Osteocyte (in vitro differentiated cells): ENCODE data around the gene DHX36. TPM values are rescaled to one million over a fixed set of nuclear protein-coding genes. Genes with fewer than 3 reads are reported as not detected.
A peak's percentile ranks its signal among the peaks of the same experiment; 100 is the strongest.

Experiments
- DNase-seq: peaks from one replicate; pipeline ENCODE4 v3.0.0; 2021; ENCODE audit warnings: mixed read lengths; ENCODE audit not compliant: unreplicated experiment; ENCODE audit errors: extremely low spot score
- H3K27ac Mint-ChIP-seq: one replicate; pipeline ENCODE4 v1.8.0; 2021; ENCODE audit warnings: mild to moderate bottlenecking, mixed read lengths; ENCODE audit not compliant: unreplicated experiment
- H3K27me3 Mint-ChIP-seq: one replicate; pipeline ENCODE4 v1.8.0; 2021; ENCODE audit warnings: mixed read lengths; ENCODE audit not compliant: unreplicated experiment
- H3K36me3 Mint-ChIP-seq: one replicate; pipeline ENCODE4 v1.8.0; 2021; ENCODE audit warnings: mixed read lengths; ENCODE audit not compliant: unreplicated experiment
- H3K4me1 Mint-ChIP-seq: one replicate; pipeline ENCODE4 v1.8.0; 2021; ENCODE audit warnings: mixed read lengths; ENCODE audit not compliant: unreplicated experiment
- H3K4me3 Mint-ChIP-seq: one replicate; pipeline ENCODE4 v1.8.0; 2021; ENCODE audit warnings: mild to moderate bottlenecking, moderate library complexity, mixed read lengths; ENCODE audit not compliant: unreplicated experiment
- H3K9me3 Mint-ChIP-seq: one replicate; pipeline ENCODE4 v1.8.0; 2021; ENCODE audit warnings: mixed read lengths; ENCODE audit not compliant: unreplicated experiment
- CTCF ChIP-seq: fragments of 200-600 bp; sonication (generic); IDR thresholded peaks from 2 replicates; pipeline ENCODE4 v1.5.0; 2021; ENCODE audit warnings: antibody characterized with exemption, mild to moderate bottlenecking, moderate library complexity
- total RNA-seq: library from RNA; stranded (reverse); gene quantifications from 2 replicates; pipeline ENCODE4 v1.2.1, GENCODE V29; 2021

DHX36 gene
- total RNA-seq, 1 donor from 2014 or later = 68.2 TPM

GRCh38 chr3:154229217-154229590, 95.1 kb downstream of the DHX36 start:
- DNase-seq = no peak
- H3K4me3 Mint-ChIP-seq = no peak overlapping the region
- no peaks in the 10 kb centered on the region for H3K27me3 Mint-ChIP-seq
- no peak for TF ChIP-seq CTCF
- H3K27ac Mint-ChIP-seq = no peak overlapping the region
- no peaks in the 10 kb centered on the region for H3K36me3 Mint-ChIP-seq
- peaks cover 30% of the 10 kb centered on the region for H3K4me1 Mint-ChIP-seq
- no peaks in the 10 kb centered on the region for H3K9me3 Mint-ChIP-seq

GRCh38 chr3:154228561-154229216, 95.6 kb downstream of the DHX36 start:
- no peak for TF ChIP-seq CTCF

GRCh38 chr3:154227531-154227930, 96.8 kb downstream of the DHX36 start:
- no peak for DNase-seq
- Mint-ChIP-seq H3K4me1 (peaks cover 30% of the 10 kb centered on the region), H3K27ac (peak overlapping the region; percentile 86), H3K9me3 (no peaks in the 10 kb centered on the region), H3K4me3 (no peak overlapping the region), H3K27me3 (no peaks in the 10 kb centered on the region), H3K36me3 (no peaks in the 10 kb centered on the region)
- no peak for TF ChIP-seq CTCF

More at GRCh38 chr3:154228561-154229216, 95.6 kb downstream of the DHX36 start:
- H3K4me3 Mint-ChIP-seq = no peak overlapping the region
- no peaks in the 10 kb centered on the region for H3K27me3 Mint-ChIP-seq
- no peak for DNase-seq
- H3K27ac Mint-ChIP-seq = no peak overlapping the region
- H3K36me3 Mint-ChIP-seq = no peaks in the 10 kb centered on the region
- H3K9me3 Mint-ChIP-seq = no peaks in the 10 kb centered on the region
- H3K4me1 Mint-ChIP-seq = peaks cover 30% of the 10 kb centered on the region

GRCh38 chr3:154225536-154225935, 98.8 kb downstream of the DHX36 start:
- TF ChIP-seq CTCF = no peak
- H3K4me1 Mint-ChIP-seq = peaks cover 30% of the 10 kb centered on the region
- H3K9me3 Mint-ChIP-seq = no peaks in the 10 kb centered on the region
- H3K4me3 Mint-ChIP-seq = no peak overlapping the region
- H3K36me3 Mint-ChIP-seq = no peaks in the 10 kb centered on the region
- no peak for DNase-seq
- H3K27ac Mint-ChIP-seq = no peak overlapping the region
- H3K27me3 Mint-ChIP-seq = no peaks in the 10 kb centered on the region

- no peaks in the 10 kb centered on the region for H3K36me3 Mint-ChIP-seq
- no peak for TF ChIP-seq CTCF
- H3K9me3 Mint-ChIP-seq = no peaks in the 10 kb centered on the region
- H3K27me3 Mint-ChIP-seq = no peaks in the 10 kb centered on the region
- H3K27ac Mint-ChIP-seq = no peak overlapping the region
- no peak for DNase-seq
- peaks cover 30% of the 10 kb centered on the region for H3K4me1 Mint-ChIP-seq
- H3K4me3 Mint-ChIP-seq = no peak overlapping the region
These were observed 99.4 kb downstream of the DHX36 start for GRCh38 chr3:154224866-154225265.
